IMR-90 (cell line): ENCODE results near the gene GNG7. TPM values are rescaled to one million over a fixed set of nuclear protein-coding genes. Genes with fewer than 3 reads are reported as not detected.

Source experiments
- ATAC-seq: fragments of 200-7000 bp; cut with Tn5 transposase; 2 replicates; pipeline ENCODE4 v1.9.1; 2020; ENCODE audit warnings: low read depth, mild to moderate bottlenecking, moderate library complexity
- BruUV-seq: library from RNA; stranded (reverse); fragments of 400-500 nt; replicated peaks from 2 replicates; lab custom pipeline; 2021; lab: Mats Ljungman, UMichigan
- CTCF ChIA-PET: fragments of 300-600 bp; formaldehyde crosslinking; extraction: SDS; loops from one replicate; lab custom pipeline; 2021; ENCODE audit warnings: antibody characterized with exemption; lab: Yijun Ruan, JAX
- POLR2A ChIA-PET: fragments of 300-600 bp; sonication (Branson Sonifier 250); formaldehyde crosslinking; loops from one replicate; lab custom pipeline; 2022; ENCODE audit warnings: antibody characterized with exemption; ENCODE audit not compliant: unreplicated experiment; lab: Charles Lee
- DNase-seq: peaks from one replicate; pipeline ENCODE4 v3.0.0; 2013
- H2AFZ ChIP-seq: replicated peaks from 2 replicates; pipeline ENCODE3; 2013; ENCODE audit warnings: low read length, mild to moderate bottlenecking; ENCODE audit not compliant: poor library complexity
- H2AK5ac ChIP-seq: 2 replicates; pipeline ENCODE4 v1.6.1; 2013; ENCODE audit warnings: low read depth, low read length, inconsistent platforms
- H2AK9ac ChIP-seq: replicated peaks from 2 replicates; pipeline ENCODE3; 2013; ENCODE audit warnings: mild to moderate bottlenecking, low read depth, low read length, moderate library complexity; ENCODE audit not compliant: poor library complexity
- H2BK120ac ChIP-seq: 2 replicates; pipeline ENCODE4 v1.6.1; 2013; ENCODE audit warnings: low read depth, low read length, inconsistent platforms
- H2BK15ac ChIP-seq: 3 replicates; pipeline ENCODE4 v1.6.1; 2013; ENCODE audit warnings: low read depth, low read length, inconsistent platforms
- H2BK20ac ChIP-seq: 2 replicates; pipeline ENCODE4 v1.6.1; 2013; ENCODE audit warnings: low read depth, mild to moderate bottlenecking, inconsistent platforms, low read length, moderate library complexity
- H2BK5ac ChIP-seq: 2 replicates; pipeline ENCODE4 v1.6.1; 2013; ENCODE audit warnings: mild to moderate bottlenecking, low read depth, low read length, inconsistent platforms; ENCODE audit not compliant: poor library complexity, severe bottlenecking
- H3K14ac ChIP-seq: replicated peaks from 2 replicates; pipeline ENCODE4 v1.6.1; 2013; ENCODE audit warnings: low read depth, low read length, inconsistent platforms
- H3K18ac ChIP-seq: 2 replicates; pipeline ENCODE4 v1.6.1; 2013; ENCODE audit warnings: low read depth, low read length, control low read depth
- H3K23ac ChIP-seq: 2 replicates; pipeline ENCODE4 v1.6.1; 2013; ENCODE audit warnings: low read depth, low read length, inconsistent platforms
- H3K27ac ChIP-seq: 2 replicates; pipeline ENCODE4 v1.5.1; 2013; ENCODE audit warnings: mild to moderate bottlenecking, control low read depth, low read length; ENCODE audit not compliant: insufficient read depth
- H3K27me3 ChIP-seq: 2 replicates; pipeline ENCODE4 v1.6.1; 2013; ENCODE audit warnings: low read length; ENCODE audit not compliant: control insufficient read depth, insufficient read depth
- H3K36me3 ChIP-seq: 2 replicates; pipeline ENCODE4 v1.6.1; 2013; ENCODE audit warnings: low read length, mixed read lengths; ENCODE audit not compliant: control insufficient read depth, insufficient read depth
- H3K4ac ChIP-seq: 2 replicates; pipeline ENCODE4 v1.6.1; 2013; ENCODE audit warnings: low read depth, low read length, inconsistent platforms
- H3K4me1 ChIP-seq: 2 replicates; pipeline ENCODE4 v1.6.1; 2013; ENCODE audit warnings: low read length, mixed read lengths; ENCODE audit not compliant: control insufficient read depth, insufficient read depth
- H3K4me2 ChIP-seq: 2 replicates; pipeline ENCODE4 v1.6.1; 2013; ENCODE audit warnings: low read depth, mild to moderate bottlenecking, control low read depth, low read length, moderate library complexity
- H3K4me3 ChIP-seq: 2 replicates; pipeline ENCODE4 v1.5.1; 2013; ENCODE audit warnings: low read depth, mild to moderate bottlenecking, control low read depth, low read length, moderate library complexity; ENCODE audit not compliant: insufficient read depth
- H3K56ac ChIP-seq: 2 replicates; pipeline ENCODE4 v1.6.1; 2013; ENCODE audit warnings: low read length, inconsistent platforms; ENCODE audit not compliant: insufficient read depth; ENCODE audit errors: extremely low read depth
- H3K79me1 ChIP-seq, 2 experiments: 2 replicates each; pipeline ENCODE4 v1.6.1; 2013; ENCODE audit warnings: low read length in 2 of 2, inconsistent platforms in 1 of 2, low read depth in 1 of 2
- H3K9ac ChIP-seq: 2 replicates; pipeline ENCODE4 v1.6.1; 2013; ENCODE audit warnings: low read depth, low read length, control low read depth
- H3K9me1 ChIP-seq: 2 replicates; pipeline ENCODE4 v1.6.1; 2013; ENCODE audit warnings: low read length, inconsistent platforms; ENCODE audit not compliant: insufficient read depth
- H3K9me3 ChIP-seq: 2 replicates; pipeline ENCODE4 v1.6.1; 2013; ENCODE audit warnings: low read length; ENCODE audit not compliant: control insufficient read depth, insufficient read depth
- H4K20me1 ChIP-seq: 2 replicates; pipeline ENCODE4 v1.6.1; 2013; ENCODE audit warnings: low read length, inconsistent platforms; ENCODE audit not compliant: insufficient read depth
- H4K5ac ChIP-seq: 2 replicates; pipeline ENCODE4 v1.6.1; 2013; ENCODE audit warnings: mild to moderate bottlenecking, low read depth, low read length, control low read depth
- H4K8ac ChIP-seq, 2 experiments: 2 replicates each; pipeline ENCODE4 v1.6.1; 2013; ENCODE audit warnings: low read depth in 2 of 2, low read length in 2 of 2, control low read depth in 1 of 2, inconsistent platforms in 1 of 2
- H4K91ac ChIP-seq: 2 replicates; pipeline ENCODE4 v1.6.1; 2013; ENCODE audit warnings: low read depth, low read length, inconsistent platforms; ENCODE audit not compliant: insufficient read depth
- BHLHE40 ChIP-seq: fragments of 150-350 bp; IDR thresholded peaks from 2 replicates; pipeline ENCODE4 v1.6.1; 2016; ENCODE audit warnings: mild to moderate bottlenecking, low read depth, low read length
- CEBPB ChIP-seq: IDR thresholded peaks from 2 replicates; pipeline ENCODE4 v1.6.1; 2012; ENCODE audit warnings: low read depth, low read length, improper control_type of control experiment
- CHD1 ChIP-seq: IDR thresholded peaks from 2 replicates; pipeline ENCODE4 v1.6.1; 2012; ENCODE audit warnings: low read depth, low read length, improper control_type of control experiment
- MAFK ChIP-seq: IDR thresholded peaks from 2 replicates; pipeline ENCODE4 v1.6.1; 2012; ENCODE audit warnings: low read depth, low read length, improper control_type of control experiment
- MAZ ChIP-seq: IDR thresholded peaks from 2 replicates; pipeline ENCODE4 v1.6.1; 2012; ENCODE audit warnings: low read depth, mild to moderate bottlenecking, low read length, improper control_type of control experiment, moderate library complexity, borderline replicate concordance
- MXI1 ChIP-seq: IDR thresholded peaks from 2 replicates; pipeline ENCODE4 v1.6.1; 2012; ENCODE audit warnings: low read depth, mild to moderate bottlenecking, low read length, moderate library complexity, borderline replicate concordance
- NFE2L2 ChIP-seq: fragments of 150-350 bp; IDR thresholded peaks from 2 replicates; pipeline ENCODE4 v1.6.1; 2016; ENCODE audit warnings: low read depth, mild to moderate bottlenecking, low read length
- POLR2A ChIP-seq: IDR thresholded peaks from 2 replicates; pipeline ENCODE4 v1.6.1; 2012; ENCODE audit warnings: mild to moderate bottlenecking, low read depth, low read length
- RAD21 ChIP-seq: IDR thresholded peaks from 2 replicates; pipeline ENCODE4 v1.6.1; 2012; ENCODE audit warnings: low read length, improper control_type of control experiment
- RCOR1 ChIP-seq: IDR thresholded peaks from 2 replicates; pipeline ENCODE4 v1.6.1; 2012; ENCODE audit warnings: mild to moderate bottlenecking, low read length, improper control_type of control experiment; ENCODE audit not compliant: insufficient replicate concordance
- RFX5 ChIP-seq: IDR thresholded peaks from 2 replicates; pipeline ENCODE4 v1.8.0; 2012; ENCODE audit warnings: low read depth, mild to moderate bottlenecking, low read length, moderate library complexity
- SMC3 ChIP-seq: fragments of 150-350 bp; IDR thresholded peaks from 2 replicates; pipeline ENCODE4 v1.6.1; 2016; ENCODE audit warnings: low read depth, mild to moderate bottlenecking, antibody characterized with exemption, low read length, moderate library complexity
- WGBS, 2 experiments: methylation state at CpG; one replicate each; pipeline versions ENCODE4 v1.1.5 to v1.1.7; 2013; ENCODE audit warnings: missing lambda C conversion rate in 2 of 2; ENCODE audit not compliant: insufficient read length in 1 of 2; ENCODE audit errors: extremely low coverage in 2 of 2; 5-methylcytosine and 5-hydroxymethylcytosine counted together
- dilution Hi-C: fragments of 300-500 bp; cut with HindIII; formaldehyde crosslinking; loops from one replicate; pipeline ENCODE4 v1.14.3; 2018; ENCODE audit warnings: low sequenced_read_pairs; ENCODE audit not compliant: unreplicated experiment
- in situ Hi-C: fragments of 300-500 bp; cut with MboI; formaldehyde crosslinking; loops from 3 replicates; pipeline ENCODE4 v1.14.3; 2019; ENCODE audit warnings: low sequenced_read_pairs, inconsistent platforms, mixed read lengths
- intact Hi-C: fragments of 100-400 bp; cut with micrococcal nuclease; formaldehyde crosslinking; loops from 2 replicates; pipeline ENCODE4 v1.10.0; 2022
- polyA plus RNA-seq, 3 experiments: library from polyadenylated mRNA; depleted of rRNA; stranded (reverse); fragments of >200 nt; gene quantifications; 2 replicates each; pipeline ENCODE4 v1.2.3, GENCODE V29; 2012; ENCODE audit warnings: low replicate concordance in 1 of 3
- total RNA-seq: library from RNA; depleted of rRNA; stranded (reverse); fragments of >200 nt; gene quantifications from 2 replicates; pipeline ENCODE4 v1.2.3, GENCODE V29; 2012
- TF ChIP-seq, protein P1 (sequence below): conservative IDR thresholded peaks from 2 replicates; pipeline ENCODE4 v1.5.1; 2012; ENCODE audit warnings: mild to moderate bottlenecking, low read depth, low read length, improper control_type of control experiment
- TF ChIP-seq, protein P2 (sequence below): fragments of 150-350 bp; IDR thresholded peaks from 2 replicates; pipeline ENCODE4 v1.6.1; 2017; ENCODE audit warnings: mild to moderate bottlenecking, antibody characterized with exemption, low read length, low read depth
- TF ChIP-seq, protein P3 (sequence below): fragments of 150-350 bp; IDR thresholded peaks from 2 replicates; pipeline ENCODE4 v1.6.1; 2016; ENCODE audit warnings: low read depth, mild to moderate bottlenecking, low read length, moderate library complexity, borderline replicate concordance

GNG7 gene
- total and polyA plus RNA-seq, 2 of the 4 experiments (the other 2 are of a cell fraction) = under 0.01 to 0.21 TPM

DNA sequence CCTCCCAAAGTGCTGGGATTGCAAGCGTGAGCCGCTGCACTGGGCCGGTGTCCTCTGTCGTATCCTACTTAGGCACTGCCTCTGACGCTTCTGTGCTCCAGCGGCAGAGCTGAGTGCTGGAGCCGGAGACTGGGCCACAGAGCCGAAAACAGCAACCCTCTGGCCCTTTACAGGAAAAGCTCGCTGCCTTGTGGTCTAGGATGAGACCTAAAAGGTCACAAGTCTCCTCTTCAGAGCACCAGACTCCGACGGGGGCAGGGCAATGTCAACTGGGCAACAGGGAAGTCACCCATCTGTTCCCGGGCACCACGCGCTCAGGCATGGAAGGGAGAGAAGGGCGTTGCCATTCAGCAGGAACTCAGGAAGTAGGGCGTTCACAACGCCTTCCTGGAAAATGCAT lies 134.9 kb downstream of the GNG7 start:
- H4K20me1 ChIP-seq = no peaks in the 10 kb centered on the region
- no peak overlapping the region for H3K4ac ChIP-seq
- H3K27ac ChIP-seq = no peak overlapping the region
- H3K23ac ChIP-seq = 0 out of 2 replicates have a peak overlapping the region, but pooled peaks have one; percentile 9
- ChIA-PET CTCF (no interaction called here), POLR2A (no interaction called here)
- H3K9me3 ChIP-seq = peaks cover 3% of the 10 kb centered on the region; the same call in 1 of the 2 replicates
- no peaks in the 10 kb centered on the region for H3K36me3 ChIP-seq
- DNase-seq (no peak), ATAC-seq (no peak)
- no peaks in the 10 kb centered on the region for H3K9me1 ChIP-seq
- H3K4me3 ChIP-seq = no peak overlapping the region
- no peak overlapping the region for H3K18ac ChIP-seq
- no peak overlapping the region for H2BK15ac ChIP-seq
- H3K9ac ChIP-seq = no peak overlapping the region
- H4K91ac ChIP-seq = no peak overlapping the region
- no peak for TF ChIP-seq MXI1
- TF ChIP-seq, protein P1, sequence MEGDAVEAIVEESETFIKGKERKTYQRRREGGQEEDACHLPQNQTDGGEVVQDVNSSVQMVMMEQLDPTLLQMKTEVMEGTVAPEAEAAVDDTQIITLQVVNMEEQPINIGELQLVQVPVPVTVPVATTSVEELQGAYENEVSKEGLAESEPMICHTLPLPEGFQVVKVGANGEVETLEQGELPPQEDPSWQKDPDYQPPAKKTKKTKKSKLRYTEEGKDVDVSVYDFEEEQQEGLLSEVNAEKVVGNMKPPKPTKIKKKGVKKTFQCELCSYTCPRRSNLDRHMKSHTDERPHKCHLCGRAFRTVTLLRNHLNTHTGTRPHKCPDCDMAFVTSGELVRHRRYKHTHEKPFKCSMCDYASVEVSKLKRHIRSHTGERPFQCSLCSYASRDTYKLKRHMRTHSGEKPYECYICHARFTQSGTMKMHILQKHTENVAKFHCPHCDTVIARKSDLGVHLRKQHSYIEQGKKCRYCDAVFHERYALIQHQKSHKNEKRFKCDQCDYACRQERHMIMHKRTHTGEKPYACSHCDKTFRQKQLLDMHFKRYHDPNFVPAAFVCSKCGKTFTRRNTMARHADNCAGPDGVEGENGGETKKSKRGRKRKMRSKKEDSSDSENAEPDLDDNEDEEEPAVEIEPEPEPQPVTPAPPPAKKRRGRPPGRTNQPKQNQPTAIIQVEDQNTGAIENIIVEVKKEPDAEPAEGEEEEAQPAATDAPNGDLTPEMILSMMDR = no peak
- no peak for TF ChIP-seq BHLHE40
- no peak for TF ChIP-seq CHD1
- no peak for TF ChIP-seq MAZ
- TF ChIP-seq, protein P2, sequence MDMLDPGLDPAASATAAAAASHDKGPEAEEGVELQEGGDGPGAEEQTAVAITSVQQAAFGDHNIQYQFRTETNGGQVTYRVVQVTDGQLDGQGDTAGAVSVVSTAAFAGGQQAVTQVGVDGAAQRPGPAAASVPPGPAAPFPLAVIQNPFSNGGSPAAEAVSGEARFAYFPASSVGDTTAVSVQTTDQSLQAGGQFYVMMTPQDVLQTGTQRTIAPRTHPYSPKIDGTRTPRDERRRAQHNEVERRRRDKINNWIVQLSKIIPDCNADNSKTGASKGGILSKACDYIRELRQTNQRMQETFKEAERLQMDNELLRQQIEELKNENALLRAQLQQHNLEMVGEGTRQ = no peak
- no peak for TF ChIP-seq SMC3
- no peak for TF ChIP-seq NFE2L2
- no peak for TF ChIP-seq CEBPB
- no peak for TF ChIP-seq RAD21
- no peak for TF ChIP-seq POLR2A
- no peak for TF ChIP-seq RCOR1
- TF ChIP-seq RFX5 = no peak
- TF ChIP-seq, protein P3, sequence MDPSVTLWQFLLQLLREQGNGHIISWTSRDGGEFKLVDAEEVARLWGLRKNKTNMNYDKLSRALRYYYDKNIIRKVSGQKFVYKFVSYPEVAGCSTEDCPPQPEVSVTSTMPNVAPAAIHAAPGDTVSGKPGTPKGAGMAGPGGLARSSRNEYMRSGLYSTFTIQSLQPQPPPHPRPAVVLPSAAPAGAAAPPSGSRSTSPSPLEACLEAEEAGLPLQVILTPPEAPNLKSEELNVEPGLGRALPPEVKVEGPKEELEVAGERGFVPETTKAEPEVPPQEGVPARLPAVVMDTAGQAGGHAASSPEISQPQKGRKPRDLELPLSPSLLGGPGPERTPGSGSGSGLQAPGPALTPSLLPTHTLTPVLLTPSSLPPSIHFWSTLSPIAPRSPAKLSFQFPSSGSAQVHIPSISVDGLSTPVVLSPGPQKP = no peak
- TF ChIP-seq MAFK = no peak
- H3K4me2 ChIP-seq = no peak overlapping the region
- dilution Hi-C loops (no loop called here), in situ Hi-C loops (no loop called here), intact Hi-C loops (no loop called here)
- H2AFZ ChIP-seq = peak overlapping the region; percentile 49
- H2AK5ac ChIP-seq = no peak overlapping the region
- H3K79me1 ChIP-seq = no peaks in the 10 kb centered on the region
- H3K27me3 ChIP-seq = 0 out of 2 replicates have a peak, but pooled peaks cover 2% of the 10 kb centered on the region
- H2BK20ac ChIP-seq = no peak overlapping the region
- H4K5ac ChIP-seq = no peak overlapping the region
- no peaks in the 10 kb centered on the region for H3K4me1 ChIP-seq
- no TSS peak for BruUV-seq
- no peak overlapping the region for H3K14ac ChIP-seq
- H2AK9ac ChIP-seq = no peak overlapping the region
- H3K56ac ChIP-seq = no peak overlapping the region
- WGBS, 2 experiments = 81% methylated on average over 10 of the region's 17 CpGs; no CpG with 5 or more reads in 1 of the 2 experiments
- H4K8ac ChIP-seq = no peak overlapping the region
- H2BK120ac ChIP-seq = no peak overlapping the region
- no peak overlapping the region for H2BK5ac ChIP-seq
